Rectal smooth muscle tissue (tissue), 1 donor: ENCODE results near the gene CCDC152.

ENCODE experiments used
- H3K27ac ChIP-seq: one replicate; pipeline ENCODE4 v1.7.0; 2013; ENCODE audit warnings: low read depth, low read length, inconsistent platforms
- H3K27me3 ChIP-seq: one replicate; pipeline ENCODE4 v1.7.0; 2013; ENCODE audit warnings: low read length; ENCODE audit not compliant: control insufficient read depth, insufficient read depth
- H3K36me3 ChIP-seq: one replicate; pipeline ENCODE4 v1.7.0; 2013; ENCODE audit warnings: low read length; ENCODE audit not compliant: control insufficient read depth, insufficient read depth
- H3K4me1 ChIP-seq: one replicate; pipeline ENCODE4 v1.7.0; 2013; ENCODE audit warnings: low read length; ENCODE audit not compliant: control insufficient read depth, insufficient read depth
- H3K4me3 ChIP-seq: one replicate; pipeline ENCODE4 v1.7.0; 2013; ENCODE audit warnings: low read length
- H3K9ac ChIP-seq: one replicate; pipeline ENCODE4 v1.7.0; 2013; ENCODE audit warnings: low read length

The CCDC152 gene

DNA sequence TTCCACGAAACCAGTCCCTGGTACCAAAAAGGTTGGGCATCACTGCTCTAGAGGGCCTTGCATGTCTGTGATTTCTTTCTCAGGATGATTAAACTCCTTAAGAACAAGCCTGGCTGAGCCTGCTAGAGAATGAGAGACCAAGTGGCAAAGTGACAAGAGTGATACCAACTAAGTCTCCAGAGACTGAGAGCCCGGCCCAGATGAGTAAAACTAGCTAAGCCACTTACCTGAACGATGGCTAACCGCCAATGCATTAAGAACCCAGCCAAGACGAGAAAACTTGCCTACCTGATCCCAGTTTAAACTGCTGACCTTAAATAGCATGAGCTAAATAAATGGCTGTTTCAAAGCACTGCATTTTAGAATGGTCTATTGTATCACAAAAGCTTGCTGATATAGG is 5.6 kb upstream of the CCDC152 start:
- Histone ChIP-seq H3K9ac (no peak overlapping the region), H3K27me3 (no peaks in the 10 kb centered on the region)

DNA sequence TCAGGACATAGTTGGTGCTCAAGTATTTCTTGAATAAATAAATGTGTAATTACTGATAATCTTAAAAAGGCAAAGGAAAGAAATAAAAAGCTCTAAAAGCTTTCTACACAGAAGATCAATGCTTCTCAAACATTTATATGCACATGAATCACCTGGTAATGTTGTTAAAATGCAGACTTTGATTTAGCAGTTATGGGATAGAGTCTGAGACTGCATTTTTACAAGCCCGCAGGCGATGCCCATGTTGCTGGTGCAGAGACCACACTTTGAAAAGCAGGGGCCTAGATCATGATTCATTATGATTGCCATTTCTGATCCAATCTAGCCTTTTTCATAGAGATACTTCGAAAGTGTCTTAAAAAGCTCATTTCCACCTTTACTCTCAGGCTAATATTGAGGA is 3.5 kb upstream of the CCDC152 start:
- Histone ChIP-seq H3K4me3 (no peak overlapping the region), H3K27ac (no peak overlapping the region), H3K27me3 (no peaks in the 10 kb centered on the region), H3K9ac (no peak overlapping the region), H3K36me3 (no peaks in the 10 kb centered on the region), H3K4me1 (no peaks in the 10 kb centered on the region)

More for the DNA sequence above, 5.6 kb upstream of the CCDC152 start:
- Histone ChIP-seq H3K27ac (no peak overlapping the region), H3K4me1 (no peaks in the 10 kb centered on the region), H3K4me3 (no peak overlapping the region), H3K36me3 (no peaks in the 10 kb centered on the region)

DNA sequence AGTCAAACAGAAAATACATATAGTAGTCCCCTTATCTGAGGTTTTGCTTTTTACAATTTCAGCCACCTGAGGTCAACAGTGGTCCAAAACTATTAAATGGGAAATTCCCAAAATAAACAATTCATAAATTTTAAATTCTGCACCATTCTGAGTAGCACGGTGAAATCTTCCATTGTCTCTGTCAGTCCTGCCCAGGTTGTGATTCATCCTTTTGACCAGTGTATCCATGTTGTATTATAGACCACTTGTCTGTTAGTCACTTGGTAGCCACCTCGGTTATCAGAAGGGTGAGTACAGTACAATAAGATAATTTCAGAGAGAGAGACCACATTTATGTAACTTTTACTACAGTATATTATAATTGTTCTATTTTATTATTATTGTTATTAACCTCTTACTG is 2.8 kb downstream of the CCDC152 start:
- H3K27me3 ChIP-seq = no peaks in the 10 kb centered on the region
- H3K27ac ChIP-seq = no peak overlapping the region
- H3K4me1 ChIP-seq = no peaks in the 10 kb centered on the region
- H3K4me3 ChIP-seq = no peak overlapping the region
- no peaks in the 10 kb centered on the region for H3K36me3 ChIP-seq
- H3K9ac ChIP-seq = no peak overlapping the region

DNA sequence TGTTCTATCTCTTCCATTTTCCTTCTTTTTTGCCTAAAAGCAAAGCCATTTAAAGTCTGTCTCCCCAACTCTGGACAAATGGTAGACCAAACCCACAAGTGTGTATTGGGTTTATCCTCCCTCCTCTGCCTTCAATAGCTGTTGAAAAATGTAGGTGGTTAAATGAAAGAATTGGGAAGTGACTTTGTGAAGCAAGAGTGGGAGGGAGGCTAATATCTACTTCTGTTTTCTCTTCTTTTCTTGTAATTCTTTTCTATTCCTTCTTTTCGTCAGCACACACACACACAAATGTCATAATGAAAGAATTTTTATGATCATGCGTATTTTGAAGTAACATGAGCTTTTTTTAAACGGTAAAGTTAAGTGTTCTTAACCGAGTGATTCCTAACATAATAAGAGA is 3.8 kb downstream of the CCDC152 start:
- Histone ChIP-seq H3K27ac (no peak overlapping the region), H3K4me1 (no peaks in the 10 kb centered on the region), H3K4me3 (no peak overlapping the region), H3K27me3 (no peaks in the 10 kb centered on the region), H3K9ac (no peak overlapping the region), H3K36me3 (no peaks in the 10 kb centered on the region)

DNA sequence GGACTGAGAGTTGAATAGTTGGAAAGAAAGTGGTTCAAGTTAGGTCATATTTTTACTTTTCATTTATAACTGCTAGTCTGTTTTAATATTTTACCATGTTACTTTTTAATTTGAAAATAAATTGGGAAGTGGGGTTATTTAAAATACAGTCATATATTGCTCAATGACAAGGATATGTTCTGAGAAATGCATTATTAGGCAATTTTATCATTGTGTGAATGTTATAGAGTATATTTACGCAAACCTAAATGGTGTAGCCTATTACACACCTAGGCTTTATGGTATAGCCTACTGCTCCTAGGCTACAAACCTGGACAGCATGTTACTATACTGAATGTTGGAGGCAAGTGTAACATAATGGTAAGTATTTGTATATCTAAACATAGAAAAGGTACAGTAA is 5.2 kb downstream of the CCDC152 start:
- Histone ChIP-seq H3K4me1 (no peaks in the 10 kb centered on the region), H3K9ac (no peak overlapping the region), H3K36me3 (no peaks in the 10 kb centered on the region), H3K27me3 (no peaks in the 10 kb centered on the region), H3K4me3 (no peak overlapping the region), H3K27ac (no peak overlapping the region)

DNA sequence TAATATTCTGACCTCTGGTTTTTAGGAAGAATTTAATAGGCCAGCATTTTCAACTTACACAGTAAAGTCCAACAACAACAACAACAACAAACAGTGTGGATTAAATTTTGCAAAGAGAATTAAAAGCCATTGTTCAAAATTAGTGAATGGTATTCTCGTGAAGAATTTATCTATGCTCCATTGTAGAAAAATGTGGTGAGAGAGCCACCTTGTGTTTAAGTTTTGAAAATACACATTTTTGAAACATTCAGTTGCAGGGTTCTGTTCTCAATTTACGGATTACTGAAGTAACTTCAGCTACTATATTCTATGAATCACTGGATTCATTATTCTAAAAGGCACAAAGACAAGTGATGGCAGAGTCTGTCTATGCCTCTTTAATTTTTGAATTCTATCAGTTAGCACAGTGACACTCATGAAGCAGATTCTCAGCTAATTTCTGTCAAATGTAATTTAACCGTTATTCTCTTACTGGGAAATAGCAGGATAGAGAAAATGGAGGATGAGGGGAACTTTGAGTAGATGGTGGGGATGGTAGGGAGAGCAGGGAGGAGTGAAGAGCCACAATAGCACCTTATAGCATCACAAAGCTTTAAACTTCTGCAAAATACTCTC is 11.0 kb downstream of the CCDC152 start:
- H3K27ac ChIP-seq = no peak overlapping the region
- no peaks in the 10 kb centered on the region for H3K36me3 ChIP-seq
- no peaks in the 10 kb centered on the region for H3K4me1 ChIP-seq
- H3K27me3 ChIP-seq = no peaks in the 10 kb centered on the region
- H3K4me3 ChIP-seq = no peak overlapping the region
- H3K9ac ChIP-seq = no peak overlapping the region

DNA sequence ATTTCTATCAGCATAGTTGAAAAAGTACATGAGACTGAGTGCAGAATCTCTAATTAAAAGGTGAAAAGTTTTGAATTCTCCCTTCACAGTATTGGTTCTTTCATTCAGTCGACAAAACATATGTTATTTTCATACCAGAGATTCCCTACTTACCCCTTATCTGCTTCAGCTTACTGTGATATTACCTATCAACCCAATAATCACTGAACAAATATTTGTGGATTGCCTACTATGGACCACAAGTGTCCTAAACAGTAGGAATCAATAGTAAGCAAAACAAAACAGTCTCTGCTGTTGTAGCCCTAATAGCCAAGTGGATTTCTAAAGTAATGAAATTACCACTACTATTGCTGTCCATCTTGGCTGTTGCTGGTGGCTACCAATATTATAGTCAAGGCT is 11.5 kb downstream of the CCDC152 start:
- no peaks in the 10 kb centered on the region for H3K27me3 ChIP-seq
- no peaks in the 10 kb centered on the region for H3K4me1 ChIP-seq
- no peak overlapping the region for H3K27ac ChIP-seq
- no peaks in the 10 kb centered on the region for H3K36me3 ChIP-seq
- no peak overlapping the region for H3K9ac ChIP-seq
- no peak overlapping the region for H3K4me3 ChIP-seq

DNA sequence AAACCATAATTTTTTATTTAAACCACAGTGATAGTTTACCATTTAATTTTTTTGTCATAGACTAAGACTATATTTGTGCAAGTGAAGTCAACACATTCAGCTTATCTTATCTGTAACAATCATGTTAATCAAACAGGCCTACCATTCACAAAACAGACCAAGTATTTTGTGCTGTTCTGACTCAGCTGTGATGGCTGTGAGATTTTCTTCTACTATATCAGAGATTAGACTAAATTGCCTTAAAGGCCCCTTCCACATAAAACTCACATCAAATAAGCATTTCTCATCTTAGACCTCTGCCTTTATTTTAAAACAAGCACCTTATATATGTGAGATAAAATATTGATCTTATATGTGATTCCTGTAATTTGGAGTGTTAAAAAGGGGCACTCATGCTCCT is 13.4 kb downstream of the CCDC152 start:
- Histone ChIP-seq H3K27ac (no peak overlapping the region), H3K9ac (no peak overlapping the region), H3K36me3 (no peaks in the 10 kb centered on the region), H3K4me1 (no peaks in the 10 kb centered on the region), H3K4me3 (no peak overlapping the region), H3K27me3 (no peaks in the 10 kb centered on the region)

DNA sequence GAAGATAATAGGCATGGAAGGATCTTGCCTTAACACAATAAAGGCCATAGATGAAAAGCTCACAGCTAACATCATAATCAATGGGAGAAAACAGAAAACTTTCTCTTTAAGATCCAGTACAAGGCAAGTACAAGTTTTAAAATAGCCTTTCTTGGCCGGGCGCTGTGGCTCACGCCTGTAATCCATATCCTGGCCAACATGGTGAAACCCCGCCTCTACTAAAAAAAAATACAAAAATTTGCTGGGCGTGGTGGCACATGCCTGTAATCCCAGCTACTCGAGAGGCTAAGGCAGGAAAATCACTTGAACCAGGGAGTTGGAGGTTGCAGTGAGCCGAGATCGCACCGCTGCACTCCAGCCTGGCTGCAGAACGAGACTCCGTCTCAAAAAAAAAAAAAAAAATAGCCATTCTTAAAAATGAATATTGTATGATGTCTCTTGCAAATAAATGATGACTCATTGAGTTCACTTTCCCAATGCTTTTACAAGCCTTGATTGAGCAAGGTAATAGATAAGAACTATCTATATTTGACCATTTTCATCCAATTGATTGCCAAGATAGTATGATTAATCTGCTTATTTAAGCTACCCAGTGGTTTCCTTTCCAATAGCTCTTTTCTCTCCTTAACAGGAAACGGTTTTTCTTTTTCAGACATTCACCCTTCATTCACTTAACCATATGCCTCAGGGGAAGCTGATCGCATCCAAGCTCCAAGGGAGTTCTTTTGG is 15.8 kb downstream of the CCDC152 start:
- H3K4me3 ChIP-seq = no peak overlapping the region
- H3K27ac ChIP-seq = no peak overlapping the region
- H3K4me1 ChIP-seq = no peaks in the 10 kb centered on the region
- H3K36me3 ChIP-seq = no peaks in the 10 kb centered on the region
- no peak overlapping the region for H3K9ac ChIP-seq
- H3K27me3 ChIP-seq = no peaks in the 10 kb centered on the region

DNA sequence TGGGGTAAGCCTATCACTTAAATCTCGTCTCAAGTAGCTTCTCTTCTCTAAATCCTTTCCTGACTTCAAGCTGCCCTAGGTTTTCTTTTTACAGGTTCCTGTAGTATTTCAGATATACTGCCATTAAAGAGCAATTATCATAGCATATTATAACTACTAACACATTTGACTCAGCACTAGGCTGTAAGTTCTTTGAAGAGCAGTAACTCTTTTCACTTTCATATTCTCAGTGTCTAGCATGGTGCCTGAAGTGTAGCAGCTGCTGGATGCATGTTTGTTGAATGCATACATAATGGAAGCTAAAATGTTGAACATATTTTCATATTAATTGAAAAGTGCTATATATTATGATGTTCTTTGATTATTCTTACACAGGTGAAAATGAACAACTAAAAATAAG is 22.5 kb downstream of the CCDC152 start:
- H3K27me3 ChIP-seq = no peaks in the 10 kb centered on the region
- no peak overlapping the region for H3K4me3 ChIP-seq
- no peak overlapping the region for H3K27ac ChIP-seq
- H3K36me3 ChIP-seq = no peaks in the 10 kb centered on the region
- H3K9ac ChIP-seq = no peak overlapping the region
- no peaks in the 10 kb centered on the region for H3K4me1 ChIP-seq

DNA sequence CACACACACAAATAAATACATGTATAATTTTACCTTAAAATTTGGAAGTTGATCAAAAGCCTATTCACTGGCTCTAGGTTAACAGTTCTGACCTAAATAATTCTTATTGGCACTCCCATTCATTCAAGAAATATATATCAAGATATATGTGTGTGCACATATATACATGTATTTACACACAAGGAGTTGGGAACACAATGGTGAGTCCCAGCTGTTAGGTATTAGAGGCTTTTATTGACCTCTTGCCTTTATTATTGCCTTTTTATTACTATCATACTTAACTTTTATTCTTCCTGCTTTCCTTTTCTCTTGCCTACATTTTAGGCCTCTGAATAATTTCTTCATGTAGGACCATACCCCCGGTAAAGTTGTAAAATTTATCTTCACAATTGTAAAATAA is 25.0 kb downstream of the CCDC152 start:
- Histone ChIP-seq H3K27ac (no peak overlapping the region), H3K36me3 (no peaks in the 10 kb centered on the region), H3K4me3 (no peak overlapping the region), H3K9ac (no peak overlapping the region), H3K27me3 (no peaks in the 10 kb centered on the region), H3K4me1 (no peaks in the 10 kb centered on the region)

DNA sequence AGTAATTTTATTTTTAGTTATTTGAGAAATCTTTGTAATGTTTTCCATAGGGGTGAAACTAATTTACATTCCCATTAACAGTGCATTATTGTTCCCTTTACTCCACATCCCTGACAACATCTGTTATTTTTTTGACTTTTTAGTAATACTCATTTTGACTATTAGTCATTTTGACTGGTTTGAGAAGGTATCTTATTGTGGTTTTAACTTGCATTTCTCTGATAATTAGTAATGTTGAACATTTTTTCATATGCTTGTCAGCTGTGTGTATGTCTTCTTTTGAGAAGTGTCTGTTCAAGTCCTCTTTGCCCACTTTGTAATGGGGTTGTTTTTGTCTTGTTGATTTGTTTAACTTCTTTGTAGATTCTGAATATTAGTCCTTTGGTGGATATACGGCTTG is 27.5 kb downstream of the CCDC152 start:
- Histone ChIP-seq H3K4me1 (no peaks in the 10 kb centered on the region), H3K27ac (no peak overlapping the region), H3K9ac (no peak overlapping the region), H3K4me3 (no peak overlapping the region), H3K27me3 (no peaks in the 10 kb centered on the region), H3K36me3 (no peaks in the 10 kb centered on the region)

DNA sequence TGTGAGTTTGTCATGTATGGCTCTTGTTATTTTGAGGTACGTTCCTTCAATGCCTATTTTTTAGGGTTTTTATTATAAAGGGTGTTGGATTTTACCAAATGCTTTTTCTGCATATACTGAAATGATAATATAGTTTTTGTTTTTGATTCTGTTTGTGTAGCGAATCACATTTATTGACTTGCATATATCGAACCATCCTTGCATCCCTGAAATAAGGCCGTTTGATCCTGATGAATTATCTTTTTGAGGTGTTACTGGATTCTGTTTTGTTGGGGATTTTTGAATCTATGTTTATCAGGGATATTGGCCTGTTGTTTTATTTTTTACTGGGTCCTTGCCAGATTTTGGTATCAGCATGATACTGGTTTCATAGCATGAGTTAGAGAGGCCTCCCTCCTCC is 29.1 kb downstream of the CCDC152 start:
- H3K27me3 ChIP-seq = no peaks in the 10 kb centered on the region
- H3K9ac ChIP-seq = no peak overlapping the region
- H3K4me3 ChIP-seq = no peak overlapping the region
- no peak overlapping the region for H3K27ac ChIP-seq
- H3K36me3 ChIP-seq = no peaks in the 10 kb centered on the region
- no peaks in the 10 kb centered on the region for H3K4me1 ChIP-seq
